Right renal pelvis (tissue), 4 donors: ENCODE measurements around the gene RAP1GDS1. TPM values are rescaled to one million over a fixed set of nuclear protein-coding genes. Genes with fewer than 3 reads are reported as not detected.
"Not testable (repeated sequence)": the region's sequence is repeated elsewhere in the genome, so short reads cannot be mapped to it uniquely, and the experiment has no call there.

ENCODE experiments used
- DNase-seq, 4 donors: peaks; one replicate each; pipeline ENCODE4 v3.0.0-alpha.2; 2013; ENCODE audit warnings: low read depth in 4 of 4, low spot score in 3 of 4, missing footprints in 1 of 4
- polyA plus RNA-seq, 4 donors: library from polyadenylated mRNA; unstranded; fragments of 120-200 nt; gene quantifications; one replicate each; pipeline ENCODE4 v1.2.1, GENCODE V29; 2013; ENCODE audit not compliant: insufficient read length in 4 of 4

The RAP1GDS1 gene
- polyA plus RNA-seq, 4 donors = 32.8 to 39.9 (median 35.5) TPM

GRCh38 chr4:98476891-98477290 lies 215.7 kb downstream of the RAP1GDS1 start:
- no peak for DNase-seq

- DNase-seq = not testable (repeated sequence)
These were observed 218.4 kb downstream of the RAP1GDS1 start for GRCh38 chr4:98479590-98479989.

GRCh38 chr4:98480535-98480934 lies 219.4 kb downstream of the RAP1GDS1 start:
- DNase-seq = no peak

GRCh38 chr4:98481167-98481566 lies 220.0 kb downstream of the RAP1GDS1 start:
- no peak for DNase-seq

- no peak for DNase-seq
These were observed 221.3 kb downstream of the RAP1GDS1 start for GRCh38 chr4:98482503-98482846.

- DNase-seq = no peak
These were observed 221.9 kb downstream of the RAP1GDS1 start for GRCh38 chr4:98482847-98483806.

GRCh38 chr4:98484031-98484430 lies 222.8 kb downstream of the RAP1GDS1 start:
- no peak for DNase-seq

- DNase-seq = no peak
These were observed 224.7 kb downstream of the RAP1GDS1 start for GRCh38 chr4:98485816-98486345.

- DNase-seq = no peak
These were observed 229.1 kb downstream of the RAP1GDS1 start for GRCh38 chr4:98490251-98490650.

GRCh38 chr4:98491899-98492559 lies 230.8 kb downstream of the RAP1GDS1 start:
- DNase-seq = no peak

- DNase-seq = no peak
These were observed 232.1 kb downstream of the RAP1GDS1 start for GRCh38 chr4:98493296-98493695.

Other genes starting within 250 kb of the RAP1GDS1 start
- under 1 TPM; 0.43 to 0.93 (median 0.58) TPM for gene STPG2, start 117.9 kb upstream of the RAP1GDS1 start, polyA plus RNA-seq